Mesendoderm (in vitro differentiated cells): Measurements from ENCODE around the gene SHISA5.
A peak's percentile ranks its signal among the peaks of the same experiment; 100 is the strongest.

ENCODE experiments used
- DNase-seq: peaks from one replicate; pipeline ENCODE4 v3.0.0; 2013
- H2AK5ac ChIP-seq: 2 replicates; pipeline ENCODE4 v1.6.1; 2013; ENCODE audit warnings: low read length, inconsistent platforms
- H2BK120ac ChIP-seq: 2 replicates; pipeline ENCODE4 v1.6.1; 2013; ENCODE audit warnings: low read depth, mild to moderate bottlenecking, low read length, moderate library complexity, mixed read lengths
- H2BK15ac ChIP-seq: replicated peaks from 2 replicates; pipeline ENCODE4 v1.6.1; 2013; ENCODE audit warnings: low read depth, mild to moderate bottlenecking, moderate library complexity
- H2BK5ac ChIP-seq: 2 replicates; pipeline ENCODE4 v1.6.1; 2013; ENCODE audit warnings: low read length, inconsistent platforms
- H3K18ac ChIP-seq: 2 replicates; pipeline ENCODE4 v1.6.1; 2013; ENCODE audit warnings: mild to moderate bottlenecking, low read length, mixed read lengths
- H3K23ac ChIP-seq: one replicate; pipeline ENCODE4 v1.6.1; 2013; ENCODE audit warnings: low read length
- H3K27ac ChIP-seq: 2 replicates; pipeline ENCODE4 v1.5.1; 2013; ENCODE audit warnings: low read depth, mild to moderate bottlenecking, inconsistent platforms, low read length, moderate library complexity
- H3K27me3 ChIP-seq: 2 replicates; pipeline ENCODE4 v1.6.1; 2013; ENCODE audit warnings: low read length, control low read depth, mild to moderate bottlenecking, inconsistent platforms; ENCODE audit not compliant: insufficient read depth, poor library complexity
- H3K36me3 ChIP-seq: 2 replicates; pipeline ENCODE4 v1.6.1; 2013; ENCODE audit warnings: low read length, inconsistent platforms; ENCODE audit not compliant: control insufficient read depth, insufficient read depth
- H3K4ac ChIP-seq: one replicate; pipeline ENCODE4 v1.6.1; 2013; ENCODE audit warnings: low read depth, mild to moderate bottlenecking, low read length, moderate library complexity
- H3K4me1 ChIP-seq: 2 replicates; pipeline ENCODE4 v1.6.1; 2013; ENCODE audit warnings: low read depth, low read length, inconsistent platforms; ENCODE audit not compliant: control insufficient read depth
- H3K4me2 ChIP-seq: 2 replicates; pipeline ENCODE4 v1.6.1; 2013; ENCODE audit warnings: low read length
- H3K4me3 ChIP-seq: 2 replicates; pipeline ENCODE4 v1.5.1; 2013; ENCODE audit warnings: mild to moderate bottlenecking, low read length
- H3K56ac ChIP-seq: one replicate; pipeline ENCODE4 v1.6.1; 2013; ENCODE audit warnings: low read length
- H3K79me1 ChIP-seq: 2 replicates; pipeline ENCODE4 v1.6.1; 2013; ENCODE audit warnings: low read length, inconsistent platforms
- H3K79me2 ChIP-seq: 2 replicates; pipeline ENCODE4 v1.6.1; 2013; ENCODE audit warnings: mild to moderate bottlenecking, low read length; ENCODE audit not compliant: control insufficient read depth, insufficient read depth
- H3K9ac ChIP-seq: 2 replicates; pipeline ENCODE4 v1.6.1; 2013; ENCODE audit warnings: low read length, inconsistent platforms
- H4K5ac ChIP-seq: one replicate; pipeline ENCODE4 v1.6.1; 2013; ENCODE audit warnings: low read length
- H4K8ac ChIP-seq: one replicate; pipeline ENCODE4 v1.6.1; 2013; ENCODE audit warnings: low read depth, mild to moderate bottlenecking, control low read depth, low read length, moderate library complexity
- WGBS: extraction: QIAGEN DNeasy Blood & Tissue Kit; methylation state at CpG from one replicate; pipeline ENCODE4 v1.1.7; 2013; ENCODE audit warnings: low lambda C conversion rate, missing lambda C conversion rate; ENCODE audit not compliant: insufficient coverage; ENCODE audit errors: extremely low coverage; 5-methylcytosine and 5-hydroxymethylcytosine counted together

SHISA5 gene

DNA sequence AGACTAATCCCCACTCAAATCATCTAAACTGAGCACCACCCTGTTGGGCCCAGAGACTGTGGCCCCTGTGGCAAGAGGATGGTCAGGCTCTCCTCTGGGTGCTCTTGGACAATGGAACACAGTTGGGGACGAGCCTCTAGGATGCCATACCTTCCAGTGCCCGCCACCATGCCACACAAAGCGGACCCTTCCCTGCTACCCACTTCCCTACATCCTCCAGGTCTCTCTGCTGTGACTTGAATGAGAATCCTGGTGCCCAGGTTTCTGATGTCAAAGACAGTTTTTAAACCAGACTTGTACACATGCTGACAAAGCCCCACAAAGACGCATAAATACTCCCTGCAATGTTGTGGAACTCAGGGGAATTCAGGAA lies 68.8 kb downstream of the SHISA5 start:
- Histone ChIP-seq H3K9ac (peak overlapping the region; percentile 26), H3K4me1 (peaks cover 2% of the 10 kb centered on the region), H2BK5ac (no peak overlapping the region), H3K23ac (no peak overlapping the region), H2AK5ac (no peak overlapping the region), H3K79me2 (peaks cover 3% of the 10 kb centered on the region), H3K56ac (no peak overlapping the region), H3K4me3 (no peak overlapping the region), H3K27me3 (no peaks in the 10 kb centered on the region), H3K36me3 (peaks cover 10% of the 10 kb centered on the region), H2BK120ac (no peak overlapping the region), H3K27ac (no peak overlapping the region), H4K5ac (no peak overlapping the region), H3K79me1 (peaks cover 11% of the 10 kb centered on the region), H3K18ac (no peak overlapping the region), H4K8ac (no peak overlapping the region), H3K4me2 (no peak overlapping the region), H2BK15ac (no peak overlapping the region), H3K4ac (no peak overlapping the region)
- no peak for DNase-seq
- WGBS = no CpG with 5 or more reads among the region's 4 CpGs

DNA sequence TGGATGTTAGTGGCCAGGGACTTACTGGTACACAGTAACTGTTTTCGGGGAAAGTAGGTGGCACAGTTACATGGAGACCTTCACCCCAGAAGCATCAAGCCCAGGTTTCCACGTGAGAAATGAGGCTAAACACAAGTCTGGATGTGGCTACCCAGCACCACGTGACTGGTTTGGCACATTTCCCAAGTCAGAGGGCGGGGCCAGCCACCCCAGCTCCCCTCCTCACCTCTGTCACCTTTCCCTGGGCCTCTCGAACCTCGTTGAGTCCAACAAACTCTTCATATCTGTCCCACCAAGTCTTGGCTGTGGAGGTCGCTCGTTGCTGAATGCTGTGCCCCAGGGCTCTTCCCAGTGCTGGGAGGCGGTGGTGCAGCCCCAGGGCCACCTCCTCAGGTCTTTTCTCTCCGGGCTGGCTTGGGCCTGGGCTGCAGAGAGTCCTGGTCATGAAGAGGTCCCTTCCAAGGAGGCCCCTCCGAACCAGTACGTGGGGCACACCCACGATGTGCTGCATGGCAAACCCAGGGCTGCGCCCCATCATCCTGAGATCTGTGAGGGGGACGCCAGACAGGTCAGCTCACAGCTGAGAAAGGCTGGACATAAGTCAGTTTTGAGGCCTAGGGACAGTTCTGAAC lies 69.3 kb downstream of the SHISA5 start:
- Histone ChIP-seq H2BK15ac (no peak overlapping the region), H3K36me3 (peaks cover 10% of the 10 kb centered on the region), H2BK5ac (no peak overlapping the region), H3K4me2 (no peak overlapping the region), H3K23ac (no peak overlapping the region), H3K27ac (no peak overlapping the region), H3K79me1 (peaks cover 11% of the 10 kb centered on the region), H3K4ac (no peak overlapping the region), H2AK5ac (no peak overlapping the region), H3K9ac (no peak overlapping the region), H2BK120ac (no peak overlapping the region), H3K4me3 (no peak overlapping the region), H3K27me3 (no peaks in the 10 kb centered on the region), H4K5ac (no peak overlapping the region), H3K79me2 (peaks cover 2% of the 10 kb centered on the region), H3K56ac (no peak overlapping the region), H3K4me1 (peaks cover 2% of the 10 kb centered on the region), H3K18ac (no peak overlapping the region), H4K8ac (no peak overlapping the region)
- no peak for DNase-seq
- no CpG with 5 or more reads among the region's 15 CpGs for WGBS

DNA sequence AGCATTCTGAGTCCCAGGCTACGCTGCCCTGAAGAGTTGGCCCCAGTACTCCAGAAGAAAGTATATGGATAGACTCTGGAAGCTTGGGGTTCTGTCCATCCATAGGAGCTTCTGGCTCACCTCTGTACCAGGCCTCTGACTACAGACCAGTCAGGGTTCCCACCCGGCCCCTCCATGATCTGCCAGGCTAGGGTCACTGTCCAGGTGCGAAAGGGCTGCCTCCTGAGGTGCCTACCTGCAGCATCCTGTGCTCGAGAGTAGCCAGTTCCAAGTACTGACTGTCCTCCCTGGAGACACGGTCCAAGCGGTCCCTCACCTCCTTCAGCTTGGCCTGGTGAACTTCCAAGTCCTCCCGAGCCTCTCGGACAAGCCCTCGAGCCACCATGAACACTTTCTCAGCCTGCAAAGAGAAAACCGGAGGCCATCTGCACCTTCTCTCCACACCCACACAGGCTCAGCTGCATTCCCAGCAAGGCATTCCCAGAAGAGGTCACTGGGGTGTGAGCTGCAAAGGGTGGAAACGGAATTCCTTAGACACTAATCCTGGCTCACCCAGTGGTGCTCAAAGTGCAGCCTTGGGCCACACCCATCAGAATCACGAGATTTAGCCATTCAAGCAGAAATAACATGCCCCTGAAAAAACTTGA lies 70.4 kb downstream of the SHISA5 start:
- peaks cover under 1% of the 10 kb centered on the region for H3K79me2 ChIP-seq
- peaks cover 10% of the 10 kb centered on the region for H3K36me3 ChIP-seq
- H3K27me3 ChIP-seq = no peaks in the 10 kb centered on the region
- H3K4ac ChIP-seq = no peak overlapping the region
- no peak overlapping the region for H2BK15ac ChIP-seq
- H3K23ac ChIP-seq = no peak overlapping the region
- H2BK5ac ChIP-seq = no peak overlapping the region
- peaks cover 2% of the 10 kb centered on the region for H3K4me1 ChIP-seq
- H2AK5ac ChIP-seq = no peak overlapping the region
- H4K5ac ChIP-seq = no peak overlapping the region
- no peak overlapping the region for H3K18ac ChIP-seq
- no peak overlapping the region for H3K4me2 ChIP-seq
- no peak overlapping the region for H2BK120ac ChIP-seq
- H3K56ac ChIP-seq = no peak overlapping the region
- no CpG with 5 or more reads among the region's 12 CpGs for WGBS
- peaks cover 6% of the 10 kb centered on the region for H3K79me1 ChIP-seq
- H3K4me3 ChIP-seq = no peak overlapping the region
- H3K27ac ChIP-seq = no peak overlapping the region
- no peak overlapping the region for H4K8ac ChIP-seq
- DNase-seq = no peak
- no peak overlapping the region for H3K9ac ChIP-seq

DNA sequence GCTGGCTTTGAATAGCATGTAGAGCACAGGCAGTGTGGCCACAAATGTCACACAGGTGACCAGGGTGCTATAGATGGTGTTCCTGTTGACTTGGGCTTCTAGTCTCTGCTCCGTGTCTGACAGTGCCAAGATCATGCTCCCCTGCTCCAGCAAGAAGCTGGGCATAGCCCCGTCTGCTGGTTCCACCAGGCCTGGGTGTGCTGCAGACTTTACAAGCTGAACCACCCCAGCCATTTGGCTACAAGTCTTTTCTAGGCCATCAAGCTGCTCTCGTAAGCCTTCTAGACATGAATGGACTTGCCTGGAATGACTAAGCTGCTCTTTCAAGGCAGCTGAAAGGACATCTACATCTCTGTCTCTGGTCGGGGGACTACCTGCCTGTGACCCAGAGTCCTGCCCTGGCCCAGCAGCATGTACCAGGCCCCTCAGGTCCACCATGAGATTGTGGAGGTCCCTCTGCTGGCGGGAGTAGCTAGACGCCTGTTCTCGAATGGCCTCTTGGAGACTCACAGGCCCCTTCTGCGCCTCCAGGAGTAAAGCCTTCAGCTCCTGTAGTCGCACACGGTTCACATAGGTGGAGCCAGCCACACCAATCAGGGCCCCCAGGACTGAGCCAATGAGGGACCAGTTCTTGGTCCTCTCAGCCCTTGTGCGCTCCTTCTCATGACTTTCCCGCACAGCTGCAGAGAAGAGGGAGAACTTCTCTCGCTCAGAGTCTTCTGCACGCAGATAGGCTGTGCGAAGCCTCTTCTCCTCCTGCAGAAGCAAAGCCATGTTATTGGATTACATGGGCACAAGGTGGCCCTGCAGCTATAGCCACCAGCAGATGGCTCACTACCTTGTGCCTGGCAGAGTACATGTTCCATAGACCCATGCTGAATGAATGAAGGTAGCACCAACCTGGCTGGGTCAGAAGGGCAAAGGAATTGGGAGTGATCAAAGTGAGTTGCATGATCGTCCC lies 71.3 kb downstream of the SHISA5 start:
- H3K79me1 ChIP-seq = peaks cover 14% of the 10 kb centered on the region
- H3K9ac ChIP-seq = no peak overlapping the region
- H3K4me3 ChIP-seq = no peak overlapping the region
- H2BK5ac ChIP-seq = no peak overlapping the region
- no peak overlapping the region for H3K4ac ChIP-seq
- H3K18ac ChIP-seq = no peak overlapping the region
- DNase-seq = peak; percentile 93
- no peak overlapping the region for H4K5ac ChIP-seq
- peaks cover 9% of the 10 kb centered on the region for H3K79me2 ChIP-seq
- no peaks in the 10 kb centered on the region for H3K27me3 ChIP-seq
- H3K36me3 ChIP-seq = peaks cover 10% of the 10 kb centered on the region
- no peak overlapping the region for H2AK5ac ChIP-seq
- no peak overlapping the region for H2BK15ac ChIP-seq
- no peak overlapping the region for H2BK120ac ChIP-seq
- no CpG with 5 or more reads among the region's 16 CpGs for WGBS
- H3K56ac ChIP-seq = peak overlapping the region; percentile 46
- H3K23ac ChIP-seq = no peak overlapping the region
- H3K4me2 ChIP-seq = no peak overlapping the region
- H3K27ac ChIP-seq = no peak overlapping the region
- H4K8ac ChIP-seq = no peak overlapping the region
- peaks cover 8% of the 10 kb centered on the region for H3K4me1 ChIP-seq

- H3K79me1 ChIP-seq = peaks cover 20% of the 10 kb centered on the region
- no peak overlapping the region for H2AK5ac ChIP-seq
- no peaks in the 10 kb centered on the region for H3K27me3 ChIP-seq
- peaks cover 10% of the 10 kb centered on the region for H3K4me1 ChIP-seq
- WGBS = no CpG with 5 or more reads among the region's 8 CpGs
- no peak overlapping the region for H4K8ac ChIP-seq
- H3K23ac ChIP-seq = no peak overlapping the region
- no peak overlapping the region for H3K18ac ChIP-seq
- no peak overlapping the region for H2BK120ac ChIP-seq
- no peak overlapping the region for H3K4ac ChIP-seq
- H2BK15ac ChIP-seq = no peak overlapping the region
- H3K36me3 ChIP-seq = peaks cover 10% of the 10 kb centered on the region
- no peak overlapping the region for H3K4me3 ChIP-seq
- H4K5ac ChIP-seq = no peak overlapping the region
- H3K79me2 ChIP-seq = peaks cover 22% of the 10 kb centered on the region
- no peak overlapping the region for H3K56ac ChIP-seq
- H3K27ac ChIP-seq = no peak overlapping the region
- H3K9ac ChIP-seq = no peak overlapping the region
- H2BK5ac ChIP-seq = no peak overlapping the region
- no peak for DNase-seq
- H3K4me2 ChIP-seq = no peak overlapping the region
Measured at GRCh38 chr3:48431224-48432029, 72.5 kb downstream of the SHISA5 start.
